K562 (cell line): Measurements from ENCODE around the gene HDAC9.

Experiments used
- ATF6 ChIP-seq: sonication (generic); formaldehyde crosslinking; IDR thresholded peaks from 2 replicates; pipeline ENCODE4 v1.4.0; 2020; ENCODE audit warnings: mild to moderate bottlenecking, missing genetic modification reagents
- E2F1 ChIP-seq: sonication (generic); formaldehyde crosslinking; IDR thresholded peaks from 2 replicates; pipeline ENCODE4 v1.8.1; 2023; ENCODE audit warnings: mild to moderate bottlenecking, missing genetic modification reagents, moderate library complexity
- EGR1 ChIP-seq: fragments of 450-650 bp; conservative IDR thresholded peaks from 2 replicates; pipeline ENCODE4 v1.6.1; 2017; ENCODE audit warnings: mild to moderate bottlenecking
- NCOA2 ChIP-seq, 2 experiments: fragments of 450-650 bp; IDR thresholded peaks; 2 replicates each; pipeline ENCODE4 v1.6.1; 2018; ENCODE audit warnings: mild to moderate bottlenecking in 2 of 2, moderate library complexity in 1 of 2; ENCODE audit not compliant: partially characterized antibody in 2 of 2
- PHB2 ChIP-seq: fragments of 450-650 bp; IDR thresholded peaks from 2 replicates; pipeline ENCODE4 v1.6.1; 2017; ENCODE audit warnings: low read depth
- PML ChIP-seq: IDR thresholded peaks from 2 replicates; pipeline ENCODE4 v1.6.1; 2012; ENCODE audit warnings: low read length, inconsistent platforms
- POLR2A ChIP-seq: fragments of 450-650 bp; conservative IDR thresholded peaks from 2 replicates; pipeline ENCODE4 v1.6.1; 2016
- RNF2 ChIP-seq: sonication (generic); IDR thresholded peaks from 2 replicates; pipeline ENCODE4 v1.6.1; 2016
- ZSCAN29 ChIP-seq: fragments of 450-650 bp; IDR thresholded peaks from 2 replicates; pipeline ENCODE4 v1.6.1; 2017

- TF ChIP-seq EGR1 (no peak), PML (no peak), NCOA2 (IDR thresholded peaks at IDR 0.05; ENCODE audit: partially characterized antibody in 2 of 2) (no peak), PHB2 (no peak), RNF2 (no peak), ATF6 (CRISPR knock-in tag) (no peak), POLR2A (no peak), ZSCAN29 (no peak), E2F1 (CRISPR knock-in tag) (no peak)
Measured at GRCh38 chr7:18679261-18679660, 183.7 kb downstream of the HDAC9 start.
